Neural crest cell (in vitro differentiated cells): ENCODE results near the gene SYT15. TPM values are rescaled to one million over a fixed set of nuclear protein-coding genes. Genes with fewer than 3 reads are reported as not detected.

Experiments
- DNase-seq: peaks from one replicate; pipeline ENCODE4 v3.0.0; 2021; ENCODE audit warnings: low read depth, mixed read lengths, low spot score
- H3K27ac Mint-ChIP-seq: one replicate; pipeline ENCODE4 v1.8.0; 2021; ENCODE audit warnings: mild to moderate bottlenecking, mixed read lengths; ENCODE audit not compliant: unreplicated experiment
- H3K27me3 Mint-ChIP-seq: 2 replicates; pipeline ENCODE4 v1.8.0; 2021; ENCODE audit warnings: low read depth, mild to moderate bottlenecking, mixed read lengths
- H3K36me3 Mint-ChIP-seq: 2 replicates; pipeline ENCODE4 v1.8.0; 2021; ENCODE audit warnings: low read depth, mild to moderate bottlenecking, mixed read lengths
- H3K4me1 Mint-ChIP-seq: 2 replicates; pipeline ENCODE4 v1.8.0; 2021; ENCODE audit warnings: mixed read lengths
- H3K4me3 Mint-ChIP-seq: one replicate; pipeline ENCODE4 v1.8.0; 2021; ENCODE audit warnings: mild to moderate bottlenecking, mixed read lengths
- H3K9me3 Mint-ChIP-seq: 2 replicates; pipeline ENCODE4 v1.8.0; 2021; ENCODE audit warnings: mixed read lengths
- CTCF ChIP-seq: fragments of 200-600 bp; sonication (generic); conservative IDR thresholded peaks from 2 replicates; pipeline ENCODE4 v1.5.0; 2021; ENCODE audit warnings: antibody characterized with exemption, mild to moderate bottlenecking
- total RNA-seq: library from RNA; stranded (reverse); gene quantifications from 2 replicates; pipeline ENCODE4 v1.2.1, GENCODE V29; 2021

SYT15 gene
- total RNA-seq, 1 donor from 2014 or later: 1.6 TPM

- Mint-ChIP-seq H3K4me3 (no peak overlapping the region), H3K36me3 (no peaks in the 10 kb centered on the region), H3K4me1 (peaks cover 9% of the 10 kb centered on the region), H3K27me3 (peaks cover 30% of the 10 kb centered on the region), H3K9me3 (no peaks in the 10 kb centered on the region), H3K27ac (no peak overlapping the region)
- DNase-seq: no peak
- TF ChIP-seq CTCF: no peak
These were observed 35.2 kb upstream of the SYT15 start for GRCh38 chr10:46543466-46544377.

DNA sequence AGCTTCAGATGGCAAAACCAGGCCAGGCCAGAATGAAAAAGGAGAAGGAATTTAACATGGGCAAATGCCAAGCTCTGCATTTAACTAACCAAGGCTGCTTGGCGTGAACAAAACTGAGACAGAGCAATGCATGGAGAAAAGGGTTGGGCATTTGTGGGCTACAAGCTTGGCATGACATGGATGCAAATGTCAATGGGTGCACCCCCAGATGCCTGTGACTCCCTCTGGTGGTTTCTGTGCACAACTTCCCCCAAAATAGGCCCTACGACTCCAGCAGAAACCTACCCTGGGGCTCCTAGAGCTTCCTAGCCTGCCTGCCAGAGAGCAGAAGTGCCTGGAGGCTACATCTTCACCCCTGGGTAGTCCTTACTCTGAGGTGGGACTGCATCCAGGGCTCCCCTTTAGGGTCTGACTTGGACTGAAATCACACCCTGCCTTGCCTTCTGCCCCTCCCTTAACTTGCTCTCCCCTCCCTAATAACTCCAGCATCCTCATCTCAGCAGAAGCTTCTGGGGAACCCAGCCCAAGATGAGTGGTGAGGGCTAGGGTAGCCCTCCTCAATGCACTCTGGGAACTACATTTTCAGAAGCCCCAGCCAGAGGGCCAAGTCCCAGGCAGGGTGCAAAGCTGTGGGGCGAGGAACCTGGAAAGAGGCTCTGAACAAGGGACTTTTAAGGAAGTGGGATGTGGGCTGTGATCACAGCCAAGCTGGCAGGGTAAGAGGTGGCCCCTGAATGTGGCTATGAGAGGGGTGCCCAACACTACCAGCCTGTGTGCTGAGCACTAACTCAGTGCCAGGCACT lies 33.7 kb upstream of the SYT15 start:
- H3K27me3 Mint-ChIP-seq: peaks cover 23% of the 10 kb centered on the region
- H3K36me3 Mint-ChIP-seq: no peaks in the 10 kb centered on the region
- peaks cover 8% of the 10 kb centered on the region for H3K4me1 Mint-ChIP-seq
- no peak overlapping the region for H3K4me3 Mint-ChIP-seq
- TF ChIP-seq CTCF: peak; percentile 39
- no peaks in the 10 kb centered on the region for H3K9me3 Mint-ChIP-seq
- H3K27ac Mint-ChIP-seq: no peak overlapping the region
- no peak for DNase-seq

GRCh38 chr10:46545861-46546590 lies 32.9 kb upstream of the SYT15 start:
- Mint-ChIP-seq H3K27me3 (peaks cover 16% of the 10 kb centered on the region), H3K9me3 (no peaks in the 10 kb centered on the region), H3K4me1 (peaks cover 4% of the 10 kb centered on the region), H3K36me3 (no peaks in the 10 kb centered on the region), H3K4me3 (no peak overlapping the region), H3K27ac (no peak overlapping the region)
- no peak for DNase-seq
- TF ChIP-seq CTCF: no peak

GRCh38 chr10:46546591-46547540 lies 32.1 kb upstream of the SYT15 start:
- H3K27me3 Mint-ChIP-seq: peaks cover 16% of the 10 kb centered on the region
- no peaks in the 10 kb centered on the region for H3K36me3 Mint-ChIP-seq
- H3K9me3 Mint-ChIP-seq: no peaks in the 10 kb centered on the region
- peaks cover 4% of the 10 kb centered on the region for H3K4me1 Mint-ChIP-seq
- no peak for DNase-seq
- H3K4me3 Mint-ChIP-seq: no peak overlapping the region
- no peak for TF ChIP-seq CTCF
- H3K27ac Mint-ChIP-seq: no peak overlapping the region
